Measurements from ENCODE around the gene HECTD3.

Gene HECTD3

DNA sequence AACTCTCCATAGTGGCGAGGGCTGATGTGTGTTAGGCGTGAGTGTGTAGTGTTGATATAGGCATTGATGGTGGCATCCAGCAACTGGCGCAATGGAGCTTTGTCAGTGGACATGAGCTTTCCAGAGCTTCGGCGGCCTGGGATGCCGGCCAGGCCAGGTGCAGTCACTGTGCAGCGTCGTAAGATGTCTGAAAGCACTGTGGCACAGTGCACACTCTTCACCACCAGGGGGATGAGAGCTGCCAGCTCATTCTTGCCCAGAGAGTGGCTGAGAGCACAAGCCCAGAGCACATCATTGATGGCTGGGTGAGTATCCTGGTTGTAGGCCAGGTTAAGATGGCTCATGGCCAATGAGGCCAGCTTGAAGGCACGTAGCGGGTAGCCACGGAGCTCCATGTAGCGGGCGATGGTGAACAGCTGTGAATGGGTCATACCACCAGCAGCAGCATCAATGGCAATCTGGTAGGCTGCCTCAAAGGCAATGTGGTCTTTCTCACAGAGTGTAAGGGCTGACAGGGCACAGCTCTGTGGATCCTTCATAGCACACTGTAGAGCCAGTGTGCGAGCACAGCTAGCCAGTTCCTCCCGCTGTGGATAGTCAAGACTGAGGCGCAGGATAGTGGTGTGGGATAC is 7.6 kb upstream of the HECTD3 start:
- Histone ChIP-seq H3K4me3 (ENCODE audit: low read depth, low read length) (no peak overlapping the region), H3K27ac (no peak overlapping the region), H3K9me3 (ENCODE audit: severe bottlenecking) (no peaks in the 10 kb centered on the region), H3K36me3 (peaks cover 3% of the 10 kb centered on the region), H3K27me3 (ENCODE audit: insufficient read depth, low read depth, severe bottlenecking) (no peaks in the 10 kb centered on the region)
- TF ChIP-seq, protein P1, sequence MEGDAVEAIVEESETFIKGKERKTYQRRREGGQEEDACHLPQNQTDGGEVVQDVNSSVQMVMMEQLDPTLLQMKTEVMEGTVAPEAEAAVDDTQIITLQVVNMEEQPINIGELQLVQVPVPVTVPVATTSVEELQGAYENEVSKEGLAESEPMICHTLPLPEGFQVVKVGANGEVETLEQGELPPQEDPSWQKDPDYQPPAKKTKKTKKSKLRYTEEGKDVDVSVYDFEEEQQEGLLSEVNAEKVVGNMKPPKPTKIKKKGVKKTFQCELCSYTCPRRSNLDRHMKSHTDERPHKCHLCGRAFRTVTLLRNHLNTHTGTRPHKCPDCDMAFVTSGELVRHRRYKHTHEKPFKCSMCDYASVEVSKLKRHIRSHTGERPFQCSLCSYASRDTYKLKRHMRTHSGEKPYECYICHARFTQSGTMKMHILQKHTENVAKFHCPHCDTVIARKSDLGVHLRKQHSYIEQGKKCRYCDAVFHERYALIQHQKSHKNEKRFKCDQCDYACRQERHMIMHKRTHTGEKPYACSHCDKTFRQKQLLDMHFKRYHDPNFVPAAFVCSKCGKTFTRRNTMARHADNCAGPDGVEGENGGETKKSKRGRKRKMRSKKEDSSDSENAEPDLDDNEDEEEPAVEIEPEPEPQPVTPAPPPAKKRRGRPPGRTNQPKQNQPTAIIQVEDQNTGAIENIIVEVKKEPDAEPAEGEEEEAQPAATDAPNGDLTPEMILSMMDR (IDR thresholded peaks at IDR 0.05; ENCODE audit: low read depth, low read length), result peak; percentile 95
- peak; percentile 68 for DNase-seq

DNA sequence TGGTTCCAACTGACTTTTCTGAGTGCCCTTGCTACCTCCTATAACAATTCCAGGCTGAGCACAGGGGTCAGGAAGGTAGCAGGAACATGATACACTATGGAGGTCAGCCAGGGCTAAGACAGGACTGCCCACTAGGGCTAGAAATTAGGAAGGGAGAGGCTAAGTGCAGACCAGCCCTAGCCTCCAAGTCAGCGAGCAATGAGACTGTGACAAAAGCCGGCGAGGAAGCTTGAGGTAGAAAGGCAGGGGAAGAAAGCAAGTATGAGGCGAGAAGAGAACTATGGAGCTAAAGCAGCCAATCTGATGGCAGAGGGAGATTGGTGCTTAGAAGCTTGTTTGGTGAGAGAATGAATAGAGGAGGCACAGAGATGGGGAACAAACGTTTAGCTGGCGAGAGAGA is 5.6 kb upstream of the HECTD3 start:
- H3K36me3 ChIP-seq, result peaks cover 7% of the 10 kb centered on the region
- H3K9me3 ChIP-seq (ENCODE audit: severe bottlenecking), result no peaks in the 10 kb centered on the region
- H3K27me3 ChIP-seq (ENCODE audit: insufficient read depth, low read depth, severe bottlenecking), result no peaks in the 10 kb centered on the region
- H3K27ac ChIP-seq, result no peak overlapping the region
- H3K4me3 ChIP-seq (ENCODE audit: low read depth, low read length), result no peak overlapping the region
- TF ChIP-seq, protein P1 (IDR thresholded peaks at IDR 0.05; ENCODE audit: low read depth, low read length), result no peak
- no peak for DNase-seq

DNA sequence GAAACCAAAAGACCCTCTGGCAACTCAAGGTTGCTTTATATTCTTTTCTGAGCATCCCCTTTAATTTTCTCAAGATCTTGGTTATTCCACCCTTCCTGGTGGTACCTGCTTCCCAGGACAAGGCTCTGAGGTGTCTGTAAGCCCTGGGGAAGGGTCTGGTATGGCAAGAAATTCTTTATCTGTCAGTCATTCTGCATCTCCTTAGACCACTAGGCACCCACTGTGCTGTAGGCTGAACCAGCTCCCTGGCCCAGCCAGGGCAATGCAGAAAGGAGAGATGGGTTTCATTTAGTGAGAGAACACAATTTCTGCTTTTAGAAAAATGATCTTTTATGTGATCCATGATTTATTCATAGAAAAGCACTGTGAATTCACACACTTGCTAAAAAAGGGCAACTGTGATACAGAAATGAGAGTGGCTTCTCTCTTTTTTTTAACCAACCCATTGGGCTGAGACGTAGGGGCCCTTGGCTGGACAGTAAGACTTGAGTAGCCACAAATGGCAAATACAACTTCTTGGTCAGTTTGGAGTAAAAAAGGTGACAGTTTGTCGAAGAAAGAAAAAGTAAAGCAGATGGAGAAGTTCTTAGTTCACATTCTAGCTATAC is 5.1 kb upstream of the HECTD3 start:
- H3K9me3 ChIP-seq (ENCODE audit: severe bottlenecking), result no peaks in the 10 kb centered on the region
- peaks cover 7% of the 10 kb centered on the region for H3K36me3 ChIP-seq
- DNase-seq, result no peak
- H3K4me3 ChIP-seq (ENCODE audit: low read depth, low read length), result no peak overlapping the region
- H3K27ac ChIP-seq, result no peak overlapping the region
- TF ChIP-seq, protein P1 (IDR thresholded peaks at IDR 0.05; ENCODE audit: low read depth, low read length), result no peak
- no peaks in the 10 kb centered on the region for H3K27me3 ChIP-seq (ENCODE audit: insufficient read depth, low read depth, severe bottlenecking)

DNA sequence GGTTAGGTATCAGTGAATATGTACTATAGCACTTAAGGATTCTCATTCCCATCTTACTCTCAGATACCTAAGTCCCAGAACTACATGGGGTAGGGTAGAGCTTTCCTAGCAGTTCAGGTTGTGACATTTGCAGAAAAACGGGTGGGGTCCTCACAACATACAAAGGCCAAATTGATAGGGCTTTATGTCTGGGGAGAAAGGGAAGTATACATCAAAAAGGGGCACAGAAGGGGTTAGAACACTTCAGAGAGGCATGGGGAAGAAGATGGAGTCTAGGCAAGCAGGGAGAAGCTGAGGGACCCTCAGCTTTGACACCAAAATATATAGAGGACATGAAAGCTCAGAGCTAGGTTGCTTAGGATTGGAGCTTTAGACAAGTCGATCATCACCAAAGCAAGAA is 4.6 kb upstream of the HECTD3 start:
- TF ChIP-seq, protein P1 (IDR thresholded peaks at IDR 0.05; ENCODE audit: low read depth, low read length), result no peak
- Histone ChIP-seq H3K9me3 (ENCODE audit: severe bottlenecking) (no peaks in the 10 kb centered on the region), H3K27ac (no peak overlapping the region), H3K27me3 (ENCODE audit: insufficient read depth, low read depth, severe bottlenecking) (no peaks in the 10 kb centered on the region), H3K4me3 (ENCODE audit: low read depth, low read length) (no peak overlapping the region), H3K36me3 (peaks cover 7% of the 10 kb centered on the region)
- DNase-seq, result no peak

DNA sequence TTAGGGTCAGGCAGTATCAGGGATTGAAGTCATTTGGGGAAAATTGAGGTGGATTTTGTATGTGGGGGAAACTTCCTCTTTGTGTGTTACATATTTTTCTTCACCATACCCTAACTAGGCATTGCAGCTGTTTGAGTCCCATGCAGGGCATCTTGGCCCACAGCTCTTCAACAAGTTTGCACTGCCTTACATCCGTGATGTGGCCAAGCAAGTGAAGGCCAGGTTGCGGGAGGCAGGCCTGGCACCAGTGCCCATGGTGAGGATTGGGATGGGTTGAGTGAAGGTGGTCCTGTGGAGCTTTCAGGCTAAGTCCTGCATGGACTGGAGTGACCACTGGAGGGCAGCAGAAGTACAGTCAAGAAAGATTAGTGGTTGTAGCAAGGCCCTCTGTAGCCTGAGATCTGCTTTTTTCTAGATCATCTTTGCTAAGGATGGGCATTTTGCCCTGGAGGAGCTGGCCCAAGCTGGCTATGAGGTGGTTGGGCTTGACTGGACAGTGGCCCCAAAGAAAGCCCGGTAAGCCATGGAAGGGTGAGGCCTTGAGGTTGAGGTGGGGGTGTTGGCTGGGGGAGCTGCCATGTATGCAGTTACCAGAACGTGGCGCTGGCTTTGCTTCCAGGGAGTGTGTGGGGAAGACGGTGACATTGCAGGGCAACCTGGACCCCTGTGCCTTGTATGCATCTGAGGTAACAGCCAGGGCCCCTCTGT is 3.4 kb upstream of the HECTD3 start:
- Histone ChIP-seq H3K36me3 (peaks cover 8% of the 10 kb centered on the region), H3K27me3 (ENCODE audit: insufficient read depth, low read depth, severe bottlenecking) (no peaks in the 10 kb centered on the region), H3K27ac (no peak overlapping the region), H3K9me3 (ENCODE audit: severe bottlenecking) (no peaks in the 10 kb centered on the region), H3K4me3 (ENCODE audit: low read depth, low read length) (no peak overlapping the region)
- DNase-seq, result peak; percentile 84
- TF ChIP-seq, protein P1 (IDR thresholded peaks at IDR 0.05; ENCODE audit: low read depth, low read length), result peak; percentile 90
